ENCODE data around the gene DIAPH3.

DIAPH3 gene

GRCh38 chr13:59746291-59746962 lies 417.3 kb downstream of the DIAPH3 start:
- intact Hi-C loops (cut with DNase I) = no loop called here
- no peak for DNase-seq

GRCh38 chr13:59745392-59745788 lies 418.3 kb downstream of the DIAPH3 start:
- DNase-seq = no peak
- intact Hi-C loops (cut with DNase I) = no loop called here

- DNase-seq = no peak
- intact Hi-C loops (cut with DNase I) = no loop called here
Observed at GRCh38 chr13:59744747-59745391, 418.9 kb downstream of the DIAPH3 start.

GRCh38 chr13:59743195-59743594 lies 420.5 kb downstream of the DIAPH3 start:
- no peak for DNase-seq
- intact Hi-C loops (cut with DNase I) = no loop called here

- intact Hi-C loops (cut with DNase I) = no loop called here
- no peak for DNase-seq
Observed at GRCh38 chr13:59742467-59742866, 421.3 kb downstream of the DIAPH3 start.

GRCh38 chr13:59738921-59739320 lies 424.8 kb downstream of the DIAPH3 start:
- intact Hi-C loops (cut with DNase I) = no loop called here
- no peak for DNase-seq

- no peak for DNase-seq
- intact Hi-C loops (cut with DNase I) = no loop called here
Observed at GRCh38 chr13:59734393-59734792, 429.3 kb downstream of the DIAPH3 start.

- no peak for DNase-seq
- intact Hi-C loops (cut with DNase I) = no loop called here
Observed at GRCh38 chr13:59733744-59734143, 430.0 kb downstream of the DIAPH3 start.

- no peak for DNase-seq
- intact Hi-C loops (cut with DNase I) = no loop called here
Observed at GRCh38 chr13:59730026-59730425, 433.7 kb downstream of the DIAPH3 start.

- DNase-seq = no peak
- intact Hi-C loops (cut with DNase I) = no loop called here
Observed at GRCh38 chr13:59728896-59729545, 434.7 kb downstream of the DIAPH3 start.

GRCh38 chr13:59721926-59722910 lies 441.5 kb downstream of the DIAPH3 start:
- intact Hi-C loops (cut with DNase I) = no loop called here
- DNase-seq = no peak

GRCh38 chr13:59715611-59716010 lies 448.1 kb downstream of the DIAPH3 start:
- intact Hi-C loops (cut with DNase I) = no loop called here
- DNase-seq = no peak

GRCh38 chr13:59710996-59711701 lies 452.6 kb downstream of the DIAPH3 start:
- intact Hi-C loops (cut with DNase I) = no loop called here
- no peak for DNase-seq

- intact Hi-C loops (cut with DNase I) = no loop called here
- no peak for DNase-seq
Observed at GRCh38 chr13:59710416-59710815, 453.3 kb downstream of the DIAPH3 start.

- intact Hi-C loops (cut with DNase I) = no loop called here
- DNase-seq = no peak
Observed at GRCh38 chr13:59706101-59706976, 457.4 kb downstream of the DIAPH3 start.

- DNase-seq = no peak
- intact Hi-C loops (cut with DNase I) = no loop called here
Observed at GRCh38 chr13:59702269-59702668, 461.5 kb downstream of the DIAPH3 start.

- no peak for DNase-seq
- intact Hi-C loops (cut with DNase I) = no loop called here
Observed at GRCh38 chr13:59701261-59701660, 462.5 kb downstream of the DIAPH3 start.

- no peak for DNase-seq
- intact Hi-C loops (cut with DNase I) = no loop called here
Observed at GRCh38 chr13:59700281-59700680, 463.4 kb downstream of the DIAPH3 start.

GRCh38 chr13:59696271-59696670 lies 467.5 kb downstream of the DIAPH3 start:
- intact Hi-C loops (cut with DNase I) = no loop called here
- DNase-seq = no peak

All from posterior cingulate gyrus (tissue), 11 donors.